Prostate gland (tissue), 2 donors: ENCODE results near the gene BAAT.

ENCODE experiments used
- POLR2AphosphoS5 ChIP-seq: sonication (generic); formaldehyde crosslinking; IDR thresholded peaks from one replicate; pipeline ENCODE4 v1.6.1; 2017; ENCODE audit warnings: antibody characterized with exemption
- TF ChIP-seq, protein P1 (sequence below), 4 experiments: fragments of 200-600 bp in 2 of 4; fragments of 450-650 bp in 2 of 4; sonication (generic) in 2 of 4; IDR thresholded peaks; 1 replicate in 3 of 4; 2 replicates in 1 of 4; pipeline ENCODE4 v1.5.1; 2016 to 2019; ENCODE audit warnings: antibody characterized with exemption in 4 of 4, mild to moderate bottlenecking in 2 of 4, moderate library complexity in 2 of 4

DNA sequence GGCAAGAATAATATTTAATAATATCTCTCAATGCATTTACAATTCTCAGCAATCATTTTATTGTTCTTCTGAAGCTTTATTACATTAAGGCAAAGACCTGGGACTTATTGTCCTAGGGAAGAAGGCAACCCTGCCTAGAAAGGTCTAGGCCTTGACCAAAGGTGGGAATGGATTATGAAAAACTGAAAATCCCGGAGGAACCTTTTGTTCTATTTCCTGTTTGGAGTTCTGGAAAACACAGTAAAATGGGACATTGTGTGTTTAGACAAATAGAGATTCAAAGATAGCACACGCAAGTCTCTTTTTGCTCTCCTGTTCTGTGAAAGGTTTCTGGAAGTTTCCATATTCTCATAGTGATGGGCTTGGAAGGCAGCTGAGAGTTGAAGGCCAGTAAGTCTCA lies 31.1 kb downstream of the BAAT start:
- TF ChIP-seq, protein P1, sequence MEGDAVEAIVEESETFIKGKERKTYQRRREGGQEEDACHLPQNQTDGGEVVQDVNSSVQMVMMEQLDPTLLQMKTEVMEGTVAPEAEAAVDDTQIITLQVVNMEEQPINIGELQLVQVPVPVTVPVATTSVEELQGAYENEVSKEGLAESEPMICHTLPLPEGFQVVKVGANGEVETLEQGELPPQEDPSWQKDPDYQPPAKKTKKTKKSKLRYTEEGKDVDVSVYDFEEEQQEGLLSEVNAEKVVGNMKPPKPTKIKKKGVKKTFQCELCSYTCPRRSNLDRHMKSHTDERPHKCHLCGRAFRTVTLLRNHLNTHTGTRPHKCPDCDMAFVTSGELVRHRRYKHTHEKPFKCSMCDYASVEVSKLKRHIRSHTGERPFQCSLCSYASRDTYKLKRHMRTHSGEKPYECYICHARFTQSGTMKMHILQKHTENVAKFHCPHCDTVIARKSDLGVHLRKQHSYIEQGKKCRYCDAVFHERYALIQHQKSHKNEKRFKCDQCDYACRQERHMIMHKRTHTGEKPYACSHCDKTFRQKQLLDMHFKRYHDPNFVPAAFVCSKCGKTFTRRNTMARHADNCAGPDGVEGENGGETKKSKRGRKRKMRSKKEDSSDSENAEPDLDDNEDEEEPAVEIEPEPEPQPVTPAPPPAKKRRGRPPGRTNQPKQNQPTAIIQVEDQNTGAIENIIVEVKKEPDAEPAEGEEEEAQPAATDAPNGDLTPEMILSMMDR (IDR thresholded peaks at IDR 0.05): no peak
- no peak for TF ChIP-seq POLR2AphosphoS5
